H1 (cell line): ENCODE measurements around the gene PCGF3. TPM values are rescaled to one million over a fixed set of nuclear protein-coding genes. Genes with fewer than 3 reads are reported as not detected.

Experiments used
- CTCF ChIA-PET: fragments of 300-600 bp; sonication (Branson Sonifier 250); formaldehyde crosslinking; loops from one replicate; lab custom pipeline; 2021; ENCODE audit not compliant: partially characterized antibody; lab: Charles Lee
- POLR2A ChIA-PET: fragments of 300-600 bp; sonication (Branson Sonifier 250); formaldehyde crosslinking; loops from one replicate; lab custom pipeline; 2021; ENCODE audit warnings: inconsistent platforms; ENCODE audit not compliant: partially characterized antibody; lab: Charles Lee
- DNase-seq, 2 experiments: peaks; one replicate each; pipeline versions ENCODE4 v3.0.0 to v3.0.0-alpha.2; 2010 to 2022; ENCODE audit warnings: low spot score in 2 of 2, low read depth in 1 of 2, mixed read lengths in 1 of 2
- FAIRE-seq: peaks from 2 replicates; lab custom pipeline; 2011; peaks lifted over from hg19 to GRCh38; lab: Jason Lieb, UNC
- H2AFZ ChIP-seq: 2 replicates; pipeline ENCODE4 v1.8.1; 2012; ENCODE audit warnings: low read length, inconsistent platforms
- H2AK5ac ChIP-seq: 2 replicates; pipeline ENCODE4 v1.6.1; 2013; ENCODE audit warnings: low read depth, low read length
- H2BK120ac ChIP-seq: replicated peaks from 2 replicates; pipeline ENCODE3; 2013; ENCODE audit warnings: low read depth, low read length, inconsistent platforms
- H2BK12ac ChIP-seq: 2 replicates; pipeline ENCODE4 v1.6.1; 2013; ENCODE audit warnings: low read depth, low read length
- H2BK15ac ChIP-seq: 2 replicates; pipeline ENCODE4 v1.6.1; 2013; ENCODE audit warnings: low read length
- H2BK20ac ChIP-seq: 2 replicates; pipeline ENCODE4 v1.6.1; 2013; ENCODE audit warnings: low read length
- H2BK5ac ChIP-seq: 2 replicates; pipeline ENCODE4 v1.6.1; 2013; ENCODE audit warnings: low read depth, low read length
- H3K14ac ChIP-seq: 2 replicates; pipeline ENCODE4 v1.6.1; 2013; ENCODE audit warnings: inconsistent platforms; ENCODE audit not compliant: insufficient read length
- H3K18ac ChIP-seq: 2 replicates; pipeline ENCODE4 v1.6.1; 2013; ENCODE audit warnings: low read length; ENCODE audit errors: extremely low read depth
- H3K23ac ChIP-seq: 2 replicates; pipeline ENCODE4 v1.6.1; 2013; ENCODE audit warnings: inconsistent platforms; ENCODE audit not compliant: insufficient read length
- H3K23me2 ChIP-seq: 2 replicates; pipeline ENCODE4 v1.6.1; 2013; ENCODE audit warnings: low read depth, low read length
- H3K27ac ChIP-seq: 2 replicates; pipeline ENCODE4 v1.6.1; 2011; ENCODE audit warnings: low read depth, low read length, inconsistent platforms
- H3K27me3 ChIP-seq, 4 experiments: replicated peaks in 1 of 4; 1 replicate in 1 of 4; 2 replicates in 3 of 4; pipeline versions ENCODE4 v1.6.1 to v1.8.1; 2011 to 2013; ENCODE audit warnings: low read length in 3 of 4, mild to moderate bottlenecking in 3 of 4, inconsistent platforms in 2 of 4, mixed read lengths in 2 of 4, moderate library complexity in 1 of 4; ENCODE audit not compliant: control insufficient read depth in 3 of 4, insufficient read depth in 3 of 4; ENCODE audit errors: extremely low read depth in 1 of 4
- H3K36me3 ChIP-seq, 4 experiments: 2 replicates each; pipeline versions ENCODE4 v1.6.1 to v1.8.1; 2011 to 2013; ENCODE audit warnings: mild to moderate bottlenecking in 4 of 4, low read length in 3 of 4, moderate library complexity in 2 of 4, control low read depth in 1 of 4, inconsistent platforms in 1 of 4; ENCODE audit not compliant: insufficient read depth in 4 of 4, control insufficient read depth in 2 of 4
- H3K4ac ChIP-seq: replicated peaks from 2 replicates; pipeline ENCODE3; 2013; ENCODE audit warnings: low read length, low read depth, mixed read lengths, inconsistent platforms; ENCODE audit not compliant: insufficient read length
- H3K4me1 ChIP-seq, 4 experiments: replicated peaks in 1 of 4; 1 replicate in 1 of 4; 2 replicates in 3 of 4; pipeline versions ENCODE4 v1.6.1 to v1.8.1; 2011 to 2013; ENCODE audit warnings: low read length in 3 of 4, inconsistent platforms in 2 of 4, mixed read lengths in 1 of 4; ENCODE audit not compliant: insufficient read depth in 4 of 4, control insufficient read depth in 3 of 4
- H3K4me2 ChIP-seq, 2 experiments: 2 replicates each; pipeline versions ENCODE4 v1.6.1 to v1.8.1; 2011 to 2013; ENCODE audit warnings: low read depth in 2 of 2, low read length in 2 of 2, control low read depth in 1 of 2, inconsistent platforms in 1 of 2, mild to moderate bottlenecking in 1 of 2; ENCODE audit not compliant: insufficient read depth in 1 of 2
- H3K4me3 ChIP-seq, 4 experiments: fragments of 200-600, 300-600 bp in 1 of 4; sonication (generic), shearing (Covaris generic), sonication (Bioruptor Twin) in 1 of 4; 2 replicates each; pipeline versions ENCODE4 v1.5.1 to v1.8.1; 2011 to 2016; ENCODE audit warnings: low read length in 4 of 4, low read depth in 3 of 4, control low read depth in 2 of 4, inconsistent platforms in 2 of 4, mild to moderate bottlenecking in 2 of 4, mixed read lengths in 1 of 4, moderate library complexity in 1 of 4; ENCODE audit not compliant: insufficient read depth in 2 of 4; ENCODE audit errors: extremely low read depth in 1 of 4
- H3K56ac ChIP-seq: replicated peaks from 2 replicates; pipeline ENCODE3; 2013; ENCODE audit warnings: low read depth, mild to moderate bottlenecking, mixed read lengths, low read length, inconsistent platforms; ENCODE audit not compliant: insufficient read length
- H3K79me1 ChIP-seq: 2 replicates; pipeline ENCODE4 v1.6.1; 2013; ENCODE audit warnings: low read depth, low read length, control low read depth
- H3K79me2 ChIP-seq, 2 experiments: 2 replicates each; pipeline versions ENCODE4 v1.6.1 to v1.8.1; 2012 to 2013; ENCODE audit warnings: low read length in 2 of 2, mild to moderate bottlenecking in 2 of 2, inconsistent platforms in 1 of 2; ENCODE audit not compliant: insufficient read depth in 2 of 2, control insufficient read depth in 1 of 2
- H3K9ac ChIP-seq, 4 experiments: replicated peaks in 1 of 4; 1 replicate in 1 of 4; 2 replicates in 3 of 4; pipeline versions ENCODE4 v1.6.1 to v1.8.1; 2011 to 2013; ENCODE audit warnings: low read depth in 3 of 4, low read length in 3 of 4, control low read depth in 2 of 4, mild to moderate bottlenecking in 2 of 4, moderate library complexity in 2 of 4, inconsistent platforms in 1 of 4; ENCODE audit errors: extremely low read depth in 1 of 4
- H3K9me3 ChIP-seq, 2 experiments: 2 replicates each; pipeline versions ENCODE4 v1.6.1 to v1.8.1; 2012 to 2013; ENCODE audit warnings: mild to moderate bottlenecking in 2 of 2, moderate library complexity in 2 of 2, control low read depth in 1 of 2, inconsistent platforms in 1 of 2, low read depth in 1 of 2, low read length in 1 of 2, mixed read lengths in 1 of 2; ENCODE audit not compliant: insufficient read depth in 2 of 2
- H4K20me1 ChIP-seq, 2 experiments: replicated peaks in 1 of 2; 2 replicates each; pipeline versions ENCODE3 to v1.8.1; 2011 to 2013; ENCODE audit warnings: inconsistent platforms in 2 of 2, low read length in 2 of 2, mild to moderate bottlenecking in 1 of 2; ENCODE audit not compliant: insufficient read depth in 2 of 2, control insufficient read depth in 1 of 2
- H4K5ac ChIP-seq: 2 replicates; pipeline ENCODE4 v1.6.1; 2013; ENCODE audit warnings: low read length, low read depth, mixed read lengths, inconsistent platforms; ENCODE audit not compliant: insufficient read length
- H4K8ac ChIP-seq: 2 replicates; pipeline ENCODE4 v1.8.0; 2013; ENCODE audit warnings: mild to moderate bottlenecking, moderate library complexity, low read length, inconsistent platforms; ENCODE audit not compliant: insufficient read depth; ENCODE audit errors: extremely low read depth
- H4K91ac ChIP-seq: replicated peaks from 2 replicates; pipeline ENCODE3; 2013; ENCODE audit warnings: low read length, mixed read lengths, inconsistent platforms; ENCODE audit not compliant: insufficient read length
- CHD1 ChIP-seq: IDR thresholded peaks from 2 replicates; pipeline ENCODE4 v1.6.1; 2012; ENCODE audit warnings: low read depth, low read length, improper control_type of control experiment
- CTCF ChIP-seq, 3 experiments: IDR thresholded peaks; 1 replicate in 2 of 3; 2 replicates in 1 of 3; pipeline versions ENCODE4 v1.5.1 to v1.6.1; 2011; ENCODE audit warnings: low read length in 3 of 3, mild to moderate bottlenecking in 3 of 3, inconsistent platforms in 2 of 3, low read depth in 1 of 3, moderate library complexity in 1 of 3; ENCODE audit not compliant: insufficient read depth in 1 of 3; ENCODE audit errors: control extremely low read depth in 1 of 3
- FOSL1 ChIP-seq: IDR thresholded peaks from 2 replicates; pipeline ENCODE4 v1.6.1; 2011; ENCODE audit warnings: mild to moderate bottlenecking, low read depth, low read length, moderate library complexity; ENCODE audit not compliant: insufficient read depth
- GABPA ChIP-seq: IDR thresholded peaks from 2 replicates; pipeline ENCODE4 v1.6.1; 2011; ENCODE audit warnings: mild to moderate bottlenecking, low read length, moderate library complexity, borderline replicate concordance; ENCODE audit not compliant: insufficient read depth
- HDAC6 ChIP-seq: IDR thresholded peaks from one replicate; pipeline ENCODE4 v1.7.1; 2012; ENCODE audit warnings: low read depth, mild to moderate bottlenecking, inconsistent platforms, low read length, moderate library complexity
- RAD21 ChIP-seq, 2 experiments: IDR thresholded peaks in 1 of 2; conservative IDR thresholded peaks in 1 of 2; 2 replicates each; pipeline ENCODE4 v1.6.1; 2011; ENCODE audit warnings: low read depth in 2 of 2, low read length in 2 of 2, improper control_type of control experiment in 1 of 2, inconsistent platforms in 1 of 2, mild to moderate bottlenecking in 1 of 2, moderate library complexity in 1 of 2
- RNF2 ChIP-seq: fragments of 200-900, 300-1000 bp; sonication (generic); IDR thresholded peaks from 2 replicates; pipeline ENCODE4 v1.7.1; 2016; ENCODE audit warnings: borderline replicate concordance, low read depth, mild to moderate bottlenecking, antibody characterized with exemption, low read length; ENCODE audit not compliant: poor library complexity, severe bottlenecking; ENCODE audit errors: missing control alignments
- RXRA ChIP-seq: IDR thresholded peaks from 2 replicates; pipeline ENCODE4 v1.6.1; 2011; ENCODE audit warnings: low read depth, mild to moderate bottlenecking, low read length, moderate library complexity; ENCODE audit not compliant: insufficient read depth
- SP1 ChIP-seq: IDR thresholded peaks from 2 replicates; pipeline ENCODE4 v1.6.1; 2011; ENCODE audit warnings: low read depth, low read length
- TCF12 ChIP-seq: IDR thresholded peaks from 2 replicates; pipeline ENCODE4 v1.6.1; 2011; ENCODE audit warnings: low read depth, mild to moderate bottlenecking, low read length
- YY1 ChIP-seq: IDR thresholded peaks from 2 replicates; pipeline ENCODE4 v1.6.1; 2011; ENCODE audit warnings: low read depth, mild to moderate bottlenecking, low read length
- WGBS, 2 experiments: shearing (Covaris generic) in 1 of 2; methylation state at CpG; one replicate each; pipeline versions ENCODE4 v1.1.6 to v1.1.7; 2013 to 2015; ENCODE audit warnings: low lambda C conversion rate in 2 of 2, mixed read lengths in 2 of 2, inconsistent platforms in 1 of 2, low coverage in 1 of 2, missing lambda C conversion rate in 1 of 2; ENCODE audit not compliant: insufficient replicate concordance in 2 of 2, insufficient coverage in 1 of 2, insufficient read length in 1 of 2; ENCODE audit errors: extremely low coverage in 1 of 2, missing lambda C conversion rate in 1 of 2; 5-methylcytosine and 5-hydroxymethylcytosine counted together
- polyA plus RNA-seq, 7 experiments: library from polyadenylated mRNA; depleted of rRNA in 3 of 7; stranded (reverse) in 5 of 7; unstranded in 2 of 7; fragments of >200 nt in 5 of 7; fragments of 200-250 nt in 2 of 7; gene quantifications; 1 replicate in 5 of 7; 2 replicates in 1 of 7; 4 replicates in 1 of 7; pipeline versions ENCODE4 v1.2.1 to v1.2.3, GENCODE V29; 2011 to 2013; ENCODE audit warnings: missing spikeins in 2 of 7, mixed read lengths in 2 of 7
- total RNA-seq: library from RNA; stranded (reverse); fragmentation: NEBNext Ultra II Directional; extraction: Animal tissue kit (Norgen Biotek cat#: 25700); gene quantifications from 2 replicates; pipeline ENCODE4 v1.2.1, GENCODE V29; 2021

Gene PCGF3
- total and polyA plus RNA-seq, 2 of the 8 experiments (the other 6 are each of a cell fraction or from before 2014, with no cell fraction given): 52.7 to 52.9 TPM

GRCh38 chr4:761086-761485 lies 55.5 kb downstream of the PCGF3 start:
- WGBS, 2 experiments: 96% methylated on average over 14 of the region's 14 CpGs; no CpG with 5 or more reads in 1 of the 2 experiments
- H3K18ac ChIP-seq: no peak overlapping the region
- H3K56ac ChIP-seq: no peak overlapping the region
- TF ChIP-seq FOSL1 (no peak), CHD1 (no peak), RXRA (no peak), GABPA (no peak), TCF12 (no peak), RNF2 (no peak), HDAC6 (no peak), SP1 (no peak), RAD21 (IDR thresholded peaks at IDR 0.05 in 1 of 2, conservative IDR thresholded peaks at IDR 0.05 in 1 of 2; ENCODE audit: low read depth in 2 of 2, low read length in 2 of 2) (no peak), YY1 (no peak), CTCF (IDR thresholded peaks at IDR 0.05; ENCODE audit: control extremely low read depth in 1 of 3, insufficient read depth in 1 of 3, low read depth in 1 of 3, low read length in 3 of 3) (no peak)

More at GRCh38 chr4:761086-761485, 55.5 kb downstream of the PCGF3 start:
- Histone ChIP-seq H4K20me1 (peaks cover 2 to 5% of the 10 kb centered on the region in 2 experiments), H2BK120ac (no peak overlapping the region), H2BK12ac (no peak overlapping the region), H3K27me3 (no peaks in the 10 kb centered on the region), H3K4ac (no peak overlapping the region), H3K9me3 (peaks cover 6 to 21% of the 10 kb centered on the region in 2 experiments; a peak in 2 of 4 replicates), H3K79me2 (no peaks in the 10 kb centered on the region), H3K4me1 (no peaks in the 10 kb centered on the region), H3K79me1 (no peaks in the 10 kb centered on the region), H3K14ac (no peak overlapping the region), H2BK5ac (no peak overlapping the region), H2BK20ac (no peak overlapping the region), H3K23me2 (no peaks in the 10 kb centered on the region), H3K9ac (no peak overlapping the region), H2AFZ (no peak overlapping the region), H4K5ac (no peak overlapping the region), H4K8ac (no peak overlapping the region), H3K36me3 (peaks cover 9 to 49% (median 27%) of the 10 kb centered on the region in 4 experiments; a peak in 6 of 8 replicates), H2BK15ac (no peak overlapping the region), H4K91ac (no peak overlapping the region), H3K4me3 (no peak overlapping the region), H3K27ac (no peak overlapping the region), H3K4me2 (no peak overlapping the region), H3K23ac (no peak overlapping the region), H2AK5ac (no peak overlapping the region)
- DNase-seq: no peak
- POLR2A ChIA-PET: no interaction called here
- no peak for FAIRE-seq
- CTCF ChIA-PET: interaction anchor here (2.7 kb wide), 1 partner anchor 19 kb away, joined by 7 read pairs; no protein-coding TSS in a partner anchor
